Naive thymus-derived CD4-positive, alpha-beta T cell (primary cell): ENCODE results near the gene CPA5. TPM values are rescaled to one million over a fixed set of nuclear protein-coding genes. Genes with fewer than 3 reads are reported as not detected.

Source experiments
- ATAC-seq: fragments of 150-1000 bp; cut with Tn5 transposase; 2 replicates; pipeline ENCODE4 v1.10.0; 2021; ENCODE audit warnings: mild to moderate bottlenecking, moderate library complexity
- CTCF ChIA-PET: fragments of 350-600 bp; sonication (Branson Sonifier 250); formaldehyde crosslinking; loops from one replicate; lab custom pipeline; 2021; ENCODE audit warnings: antibody characterized with exemption; lab: Charles Lee
- POLR2A ChIA-PET: fragments of 350-600 bp; sonication (Branson Sonifier 250); formaldehyde crosslinking; loops from one replicate; lab custom pipeline; 2021; ENCODE audit warnings: antibody characterized with exemption, inconsistent platforms; lab: Charles Lee
- DNase-seq, 9 donors: peaks; one replicate each; pipeline versions ENCODE4 v3.0.0 to v3.0.0-alpha.2; 2020 to 2022; ENCODE audit warnings: mixed read lengths in 1 of 9
- H3K27ac ChIP-seq: one replicate; pipeline ENCODE4 v1.7.0; 2013; ENCODE audit warnings: mild to moderate bottlenecking, low read depth, low read length, moderate library complexity
- H3K27me3 ChIP-seq, 2 donors: one replicate each; pipeline ENCODE4 v1.7.0; 2013; ENCODE audit warnings: low read length in 2 of 2, mild to moderate bottlenecking in 2 of 2, moderate library complexity in 2 of 2; ENCODE audit not compliant: control insufficient read depth in 2 of 2, insufficient read depth in 2 of 2
- H3K36me3 ChIP-seq, 3 experiments: 1 replicate in 2 of 3; 2 replicates in 1 of 3; pipeline ENCODE4 v1.7.0; 2013; ENCODE audit warnings: low read length in 3 of 3, mild to moderate bottlenecking in 3 of 3, moderate library complexity in 1 of 3; ENCODE audit not compliant: insufficient read depth in 3 of 3, control insufficient read depth in 2 of 3
- H3K4me1 ChIP-seq, 2 donors: one replicate each; pipeline ENCODE4 v1.7.0; 2013; ENCODE audit warnings: low read length in 2 of 2, mild to moderate bottlenecking in 2 of 2, moderate library complexity in 1 of 2; ENCODE audit not compliant: control insufficient read depth in 2 of 2, insufficient read depth in 2 of 2
- H3K4me3 ChIP-seq: 2 replicates; pipeline ENCODE4 v1.7.0; 2013; ENCODE audit warnings: mild to moderate bottlenecking, low read length
- H3K9me3 ChIP-seq, 3 experiments: 1 replicate in 2 of 3; 2 replicates in 1 of 3; pipeline ENCODE4 v1.7.0; 2013; ENCODE audit warnings: low read length in 3 of 3; ENCODE audit not compliant: control insufficient read depth in 2 of 3
- H3K27ac Mint-ChIP-seq, 9 donors: one replicate each; pipeline ENCODE4 v1.8.0; 2020 to 2022; ENCODE audit warnings: mixed read lengths in 9 of 9, mild to moderate bottlenecking in 8 of 9, moderate library complexity in 5 of 9, inconsistent platforms in 2 of 9
- H3K27me3 Mint-ChIP-seq, 5 donors: one replicate each; pipeline ENCODE4 v1.8.0; 2021 to 2022; ENCODE audit warnings: mixed read lengths in 5 of 5, mild to moderate bottlenecking in 1 of 5
- H3K36me3 Mint-ChIP-seq, 5 donors: one replicate each; pipeline ENCODE4 v1.8.0; 2020 to 2022; ENCODE audit warnings: mixed read lengths in 5 of 5, mild to moderate bottlenecking in 3 of 5, inconsistent platforms in 1 of 5
- H3K4me1 Mint-ChIP-seq, 7 donors: one replicate each; pipeline ENCODE4 v1.8.0; 2020 to 2022; ENCODE audit warnings: mixed read lengths in 7 of 7, mild to moderate bottlenecking in 3 of 7, inconsistent platforms in 1 of 7
- H3K4me3 Mint-ChIP-seq, 10 donors: one replicate each; pipeline ENCODE4 v1.8.0; 2020 to 2022; ENCODE audit warnings: mild to moderate bottlenecking in 10 of 10, mixed read lengths in 10 of 10, moderate library complexity in 6 of 10, inconsistent platforms in 2 of 10
- H3K9me3 Mint-ChIP-seq, 11 donors: one replicate each; pipeline ENCODE4 v1.8.0; 2020 to 2022; ENCODE audit warnings: mixed read lengths in 11 of 11, mild to moderate bottlenecking in 4 of 11, inconsistent platforms in 1 of 11, moderate library complexity in 1 of 11
- intact Hi-C, 2 donors: fragments of 100-400 bp; cut with micrococcal nuclease; formaldehyde crosslinking; loops; one replicate each; pipeline ENCODE4 v1.15.1; 2023
- polyA plus RNA-seq, 2 donors: library from polyadenylated mRNA; unstranded; fragments of 300-500 nt; fragmentation: Illumina TruSeq; gene quantifications; one replicate each; pipeline ENCODE4 v1.2.3, GENCODE V29; 2021
- total RNA-seq, 6 experiments: library from RNA in 5 of 6; stranded (reverse) in 5 of 6; gene quantifications; 1 replicate in 5 of 6; 2 replicates in 1 of 6; pipeline ENCODE4 v1.2.3 and lab custom pipeline; 2021 to 2026

The CPA5 gene
- total and polyA plus RNA-seq, 7 experiments from 2014 or later = 0.77 to 7.9 (median 3.9) TPM; not detected in 2

DNA sequence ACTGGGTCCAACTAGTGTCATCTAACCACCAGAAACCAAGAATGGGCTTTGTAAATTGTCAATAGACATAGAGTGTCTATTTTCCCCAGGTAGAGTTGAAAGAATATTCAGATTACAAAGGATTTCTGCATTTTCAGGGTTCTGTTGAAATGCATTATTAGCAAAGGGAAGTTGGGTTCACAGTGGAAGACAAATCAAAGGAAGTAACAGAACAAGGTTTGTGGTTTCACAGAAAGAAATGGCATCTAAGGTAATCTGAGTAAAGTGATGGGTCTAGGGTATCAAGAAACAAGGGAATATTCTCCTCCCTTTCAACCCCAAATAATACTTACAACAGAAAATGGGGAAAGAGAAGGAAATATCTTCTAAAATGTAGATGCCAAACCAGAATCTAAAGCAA, 70.4 kb downstream of the CPA5 start:
- POLR2A ChIA-PET = no interaction called here
- no peaks in the 10 kb centered on the region for H3K9me3 Mint-ChIP-seq
- Histone ChIP-seq H3K4me1 (peaks cover 8 to 66% of the 10 kb centered on the region in 2 donors), H3K9me3 (no peaks in the 10 kb centered on the region), H3K27me3 (no peaks in the 10 kb centered on the region), H3K36me3 (no peaks in the 10 kb centered on the region), H3K27ac (peak overlapping the region; percentile 51), H3K4me3 (no peak overlapping the region)
- H3K4me3 Mint-ChIP-seq = peak overlapping the region; percentile 0 to 77 (median 65)
- CTCF ChIA-PET = interaction anchor here (1.9 kb wide), 1 partner anchor 11 kb away, joined by 6 read pairs; no protein-coding TSS in a partner anchor
- ATAC-seq (peak; percentile 66), DNase-seq (peak in 6 of 9 donors; percentile 22 to 46 (median 40))
- intact Hi-C loops = loop anchor here in 1 of 2 donors (10.0 kb wide), 1 partner anchor 70 kb away; no protein-coding TSS in a partner anchor
- peaks cover 0 to 16% (median 6%) of the 10 kb centered on the region in 5 donors for H3K36me3 Mint-ChIP-seq
- peaks cover 36 to 92% (median 82%) of the 10 kb centered on the region in 7 donors for H3K4me1 Mint-ChIP-seq
- H3K27me3 Mint-ChIP-seq = no peaks in the 10 kb centered on the region
- peak overlapping the region in 8 of 9 donors; percentile 22 to 96 (median 76) for H3K27ac Mint-ChIP-seq

GRCh38 chr7:130417213-130417612, 72.6 kb downstream of the CPA5 start:
- Mint-ChIP-seq H3K27ac (peak overlapping the region; percentile 78 to 96 (median 88)), H3K4me3 (peak overlapping the region; percentile 45 to 83 (median 78)), H3K27me3 (no peaks in the 10 kb centered on the region), H3K4me1 (peaks cover 38 to 90% (median 85%) of the 10 kb centered on the region in 7 donors), H3K9me3 (no peaks in the 10 kb centered on the region), H3K36me3 (peaks cover 0 to 9% (median 0%) of the 10 kb centered on the region in 5 donors)
- ChIA-PET POLR2A (interaction anchor here (1.3 to 3.2 kb wide), 6 partner anchors 10 to 25 kb away, joined by 4 to 12 read pairs (median 6); partner anchors contain the start of gene CEP41), CTCF (interaction anchor here (1.4 kb wide), 1 partner anchor 13 kb away, joined by 4 read pairs; no protein-coding TSS in a partner anchor)
- no peaks in the 10 kb centered on the region for H3K36me3 ChIP-seq
- H3K4me1 ChIP-seq = peaks cover 8 to 79% of the 10 kb centered on the region in 2 donors
- peak in 6 of 9 donors; percentile 33 to 51 (median 43) for DNase-seq
- no peaks in the 10 kb centered on the region for H3K9me3 ChIP-seq
- ATAC-seq = peak; percentile 66
- peak overlapping the region; percentile 12 for H3K4me3 ChIP-seq
- H3K27ac ChIP-seq = peak overlapping the region; percentile 64
- no peaks in the 10 kb centered on the region for H3K27me3 ChIP-seq
- intact Hi-C loops = loop anchor here (1.0 to 10.0 kb wide), 3 partner anchors 9 to 68 kb away; partner anchors contain the start of gene CEP41 (in 1 of the 2)

- peak overlapping the region in 8 of 9 donors; percentile 78 to 96 (median 90) for H3K27ac Mint-ChIP-seq
- peaks cover 38 to 92% (median 90%) of the 10 kb centered on the region in 7 donors for H3K4me1 Mint-ChIP-seq
- Histone ChIP-seq H3K27me3 (no peaks in the 10 kb centered on the region), H3K4me1 (peaks cover 8 to 84% of the 10 kb centered on the region in 2 donors), H3K36me3 (no peaks in the 10 kb centered on the region), H3K9me3 (no peaks in the 10 kb centered on the region), H3K4me3 (no peak overlapping the region), H3K27ac (peak overlapping the region; percentile 64)
- H3K27me3 Mint-ChIP-seq = no peaks in the 10 kb centered on the region
- CTCF ChIA-PET = no interaction called here
- no peaks in the 10 kb centered on the region for H3K9me3 Mint-ChIP-seq
- intact Hi-C loops = loop anchor here in 1 of 2 donors (10.0 kb wide), 1 partner anchor 66 kb away; no protein-coding TSS in a partner anchor
- POLR2A ChIA-PET = interaction anchor here (0.5 to 3.2 kb wide), 5 partner anchors 9 to 26 kb away, joined by 3 to 12 read pairs (median 6); partner anchors contain the start of gene CEP41
- ATAC-seq (no peak), DNase-seq (no peak)
- H3K36me3 Mint-ChIP-seq = peaks cover 0 to 9% (median 0%) of the 10 kb centered on the region in 5 donors
- H3K4me3 Mint-ChIP-seq = peak overlapping the region in 8 of 10 donors; percentile 25 to 83 (median 78)
Observed at GRCh38 chr7:130418306-130418705, 73.7 kb downstream of the CPA5 start.

Other genes starting within 250 kb of the CPA5 start
- 10 to 100 TPM; 18.8 to 37.3 (median 35.1) TPM for gene TMEM209, start 139.4 kb upstream of the CPA5 start, total RNA-seq
- gene TMEM209, start 139.4 kb upstream of the CPA5 start, polyA plus RNA-seq = 10 to 100 TPM; 38.0 to 53.9 TPM
- not detected for gene SSMEM1, start 137.0 kb upstream of the CPA5 start, total RNA-seq
- gene SSMEM1, start 137.0 kb upstream of the CPA5 start, polyA plus RNA-seq = not detected
- gene CPA2, start 78.0 kb upstream of the CPA5 start, total RNA-seq = not detected
- not detected for gene CPA2, start 78.0 kb upstream of the CPA5 start, polyA plus RNA-seq
- gene CPA4, start 51.7 kb upstream of the CPA5 start, total RNA-seq = not detected
- gene CPA4, start 51.7 kb upstream of the CPA5 start, polyA plus RNA-seq = not detected
- gene CPA1, start 35.7 kb downstream of the CPA5 start, total RNA-seq = not detected
- not detected for gene CPA1, start 35.7 kb downstream of the CPA5 start, polyA plus RNA-seq
- 10 to 100 TPM in 3 of 5 experiments, 1 to 10 TPM in 2; 6.9 to 16.0 (median 12.6) TPM for gene CEP41, start 96.2 kb downstream of the CPA5 start, total RNA-seq
- gene CEP41, start 96.2 kb downstream of the CPA5 start, polyA plus RNA-seq = 10 to 100 TPM; 26.4 to 29.6 TPM
- 1 to 10 TPM; 1.6 to 5.0 (median 4.1) TPM for gene MEST, start 147.3 kb downstream of the CPA5 start, total RNA-seq
- 1 to 10 TPM; 7.0 to 8.7 TPM for gene MEST, start 147.3 kb downstream of the CPA5 start, polyA plus RNA-seq